Ovary (tissue), 9 donors: ENCODE data around the gene TANK. TPM values are rescaled to one million over a fixed set of nuclear protein-coding genes. Genes with fewer than 3 reads are reported as not detected.

Experiments
- DNase-seq, 5 donors: peaks; one replicate each; pipeline ENCODE4 v3.0.0-alpha.2; 2019 to 2020
- H3K27ac ChIP-seq, 2 donors: fragments of 200-600 bp; one replicate each; pipeline versions ENCODE4 v1.5.1 to v1.8.0; 2019 to 2022
- H3K27me3 ChIP-seq: fragments of 200-600 bp; one replicate; pipeline ENCODE4 v1.8.0; 2022
- H3K36me3 ChIP-seq: fragments of 200-600 bp; sonication (generic); one replicate; pipeline ENCODE4 v1.5.1; 2019
- H3K4me1 ChIP-seq: one replicate; pipeline ENCODE4 v1.8.1; 2013; ENCODE audit warnings: mild to moderate bottlenecking, moderate library complexity; ENCODE audit not compliant: insufficient read depth
- H3K4me3 ChIP-seq: fragments of 200-600 bp; sonication (generic); one replicate; pipeline ENCODE4 v1.5.1; 2017
- H3K9me3 ChIP-seq, 2 donors: fragments of 200-600 bp in 1 of 2; sonication (generic) in 1 of 2; one replicate each; pipeline versions ENCODE4 v1.5.1 to v1.8.1; 2013 to 2019; ENCODE audit warnings: mild to moderate bottlenecking in 1 of 2, moderate library complexity in 1 of 2
- EP300 ChIP-seq: sonication (generic); formaldehyde crosslinking; IDR thresholded peaks from one replicate; pipeline ENCODE4 v1.6.1; 2017; ENCODE audit warnings: antibody characterized with exemption
- POLR2A ChIP-seq: fragments of 450-650 bp; IDR thresholded peaks from one replicate; pipeline ENCODE4 v1.6.1; 2017; ENCODE audit warnings: antibody characterized with exemption, mild to moderate bottlenecking, moderate library complexity
- WGBS, 3 donors: extraction: QIAGEN DNeasy Blood & Tissue Kit in 1 of 3; methylation state at CpG; one replicate each; pipeline versions ENCODE4 v1.1.5 to v1.1.7; 2013 to 2017; 5-methylcytosine and 5-hydroxymethylcytosine counted together
- intact Hi-C, 4 donors: fragments of 100-400 bp; cut with DNase I; formaldehyde crosslinking; loops; one replicate each; pipeline versions ENCODE4 v1.11.0 to v1.15.1; 2022 to 2023
- polyA plus RNA-seq, 2 donors: library from polyadenylated mRNA; stranded (reverse); fragments of 200-250 nt in 1 of 2; fragments of 350-450 nt in 1 of 2; fragmentation: Illumina TruSeq in 1 of 2; extraction: RNeasy Lipid Tissue Mini Kit (QIAGEN cat#74804) in 1 of 2; gene quantifications; one replicate each; pipeline ENCODE4 v1.2.3, GENCODE V29; 2013 to 2014
- total RNA-seq, 7 donors: library from RNA; depleted of rRNA in 2 of 7; stranded (reverse); fragments of >200 nt in 2 of 7; fragmentation: NEBNext Ultra II Directional in 3 of 7; extraction: Animal tissue kit (Norgen Biotek cat#: 25700) in 3 of 7; gene quantifications; one replicate each; pipeline versions ENCODE4 v1.1.0 to v1.2.4, GENCODE V29; 2016 to 2023
- TF ChIP-seq, protein P1 (sequence below), 3 donors: fragments of 450-650 bp in 2 of 3; fragments of 200-600 bp in 1 of 3; IDR thresholded peaks; one replicate each; pipeline versions ENCODE4 v1.5.1 to v1.8.0; 2016 to 2022; ENCODE audit warnings: antibody characterized with exemption in 3 of 3, mild to moderate bottlenecking in 1 of 3
- donor health status: DM: no; HTN: no; CAD: no; lungs with moderate emphysema.
- donor health status: DM: no; HTN: no; CAD: no.
- donor health status: Bipolar disorder and iron deficiency.
- donor health status: DM: yes; HTN: yes; CAD: no.
- donor health status: DM: no; HTN: no; CAD: no.
- donor health status: DM: yes; HTN: yes; CAD: no.

TANK gene
- total and polyA plus RNA-seq, 9 donors, result 31.4 to 99.8 (median 52.2) TPM

DNA sequence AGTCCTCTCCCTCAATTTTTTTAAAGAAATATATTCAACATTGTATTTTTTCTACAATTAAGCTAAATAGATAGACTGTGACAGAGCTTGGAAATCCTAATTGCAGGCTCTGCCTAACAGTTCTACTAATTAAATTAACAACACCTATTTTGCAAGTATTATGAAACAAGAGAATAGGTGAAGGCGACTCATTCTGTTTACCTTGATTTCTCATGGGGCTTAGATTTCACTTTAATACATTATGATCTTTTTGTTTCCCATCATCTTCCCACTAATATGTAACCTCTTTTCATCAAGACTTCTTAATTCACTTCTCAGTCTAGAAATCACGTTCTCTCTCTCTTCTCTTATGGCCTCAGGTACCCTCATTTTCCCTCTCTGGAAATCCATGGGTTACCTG lies 42.7 kb upstream of the TANK start:
- no peaks in the 10 kb centered on the region for H3K27me3 ChIP-seq
- intact Hi-C loops, result no loop called here
- no peaks in the 10 kb centered on the region for H3K36me3 ChIP-seq
- no peaks in the 10 kb centered on the region for H3K4me1 ChIP-seq
- H3K27ac ChIP-seq, result no peak overlapping the region
- no peak for DNase-seq
- no peak overlapping the region for H3K4me3 ChIP-seq
- no peaks in the 10 kb centered on the region for H3K9me3 ChIP-seq
- TF ChIP-seq, protein P1, sequence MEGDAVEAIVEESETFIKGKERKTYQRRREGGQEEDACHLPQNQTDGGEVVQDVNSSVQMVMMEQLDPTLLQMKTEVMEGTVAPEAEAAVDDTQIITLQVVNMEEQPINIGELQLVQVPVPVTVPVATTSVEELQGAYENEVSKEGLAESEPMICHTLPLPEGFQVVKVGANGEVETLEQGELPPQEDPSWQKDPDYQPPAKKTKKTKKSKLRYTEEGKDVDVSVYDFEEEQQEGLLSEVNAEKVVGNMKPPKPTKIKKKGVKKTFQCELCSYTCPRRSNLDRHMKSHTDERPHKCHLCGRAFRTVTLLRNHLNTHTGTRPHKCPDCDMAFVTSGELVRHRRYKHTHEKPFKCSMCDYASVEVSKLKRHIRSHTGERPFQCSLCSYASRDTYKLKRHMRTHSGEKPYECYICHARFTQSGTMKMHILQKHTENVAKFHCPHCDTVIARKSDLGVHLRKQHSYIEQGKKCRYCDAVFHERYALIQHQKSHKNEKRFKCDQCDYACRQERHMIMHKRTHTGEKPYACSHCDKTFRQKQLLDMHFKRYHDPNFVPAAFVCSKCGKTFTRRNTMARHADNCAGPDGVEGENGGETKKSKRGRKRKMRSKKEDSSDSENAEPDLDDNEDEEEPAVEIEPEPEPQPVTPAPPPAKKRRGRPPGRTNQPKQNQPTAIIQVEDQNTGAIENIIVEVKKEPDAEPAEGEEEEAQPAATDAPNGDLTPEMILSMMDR (IDR thresholded peaks at IDR 0.05), result no peak
- no peak for TF ChIP-seq POLR2A
- no peak for TF ChIP-seq EP300
- 96 to 97% (median 97%) methylated on average over 2 of the region's 2 CpGs for WGBS, 3 donors

DNA sequence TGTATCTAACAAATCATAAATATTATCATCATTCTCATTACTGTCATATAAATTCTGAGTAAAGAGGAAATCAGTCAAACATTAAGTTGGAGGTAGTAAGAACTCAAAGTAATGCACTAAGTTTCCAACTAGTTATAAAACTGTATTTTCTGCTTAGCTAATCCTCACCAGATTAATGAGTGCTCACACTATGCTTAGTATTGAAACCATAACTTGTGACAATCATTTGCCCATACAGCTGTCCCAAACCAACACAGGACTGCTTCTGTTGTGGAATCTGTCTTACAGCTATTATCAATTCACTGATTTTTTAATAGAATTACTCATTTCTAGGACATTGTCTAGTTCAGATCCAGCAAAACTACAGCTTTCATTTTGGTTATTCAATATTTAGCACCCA lies 41.5 kb upstream of the TANK start:
- H3K27ac ChIP-seq, result no peak overlapping the region
- H3K9me3 ChIP-seq, result no peaks in the 10 kb centered on the region
- DNase-seq, result no peak
- H3K4me1 ChIP-seq, result peaks cover 4% of the 10 kb centered on the region
- no peaks in the 10 kb centered on the region for H3K36me3 ChIP-seq
- H3K27me3 ChIP-seq, result no peaks in the 10 kb centered on the region
- intact Hi-C loops, result no loop called here
- no peak overlapping the region for H3K4me3 ChIP-seq
- no peak for TF ChIP-seq EP300
- TF ChIP-seq POLR2A, result no peak

DNA sequence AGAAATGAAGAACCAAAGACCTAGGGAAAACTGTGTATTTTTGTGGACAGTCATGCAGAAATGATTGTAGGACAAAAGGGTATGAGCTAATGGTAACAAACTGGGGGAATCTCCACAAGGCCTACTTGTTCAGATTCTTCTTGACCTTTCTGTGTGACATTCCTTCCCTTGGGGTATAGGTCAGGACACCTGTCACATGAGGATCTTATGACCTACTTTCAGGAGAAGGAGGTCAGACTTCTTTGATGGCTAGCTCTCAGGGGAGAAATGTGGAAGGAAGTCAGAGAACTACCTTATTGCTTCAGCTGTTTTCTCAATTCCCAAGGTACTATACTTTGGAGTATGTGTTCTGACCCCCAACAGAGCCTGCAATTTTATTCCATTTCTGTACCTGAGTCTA lies 40.7 kb upstream of the TANK start:
- Histone ChIP-seq H3K36me3 (no peaks in the 10 kb centered on the region), H3K4me1 (peaks cover 4% of the 10 kb centered on the region), H3K4me3 (no peak overlapping the region), H3K27ac (no peak overlapping the region), H3K9me3 (no peaks in the 10 kb centered on the region), H3K27me3 (no peaks in the 10 kb centered on the region)
- TF ChIP-seq EP300, result no peak
- DNase-seq, result no peak
- intact Hi-C loops, result no loop called here

DNA sequence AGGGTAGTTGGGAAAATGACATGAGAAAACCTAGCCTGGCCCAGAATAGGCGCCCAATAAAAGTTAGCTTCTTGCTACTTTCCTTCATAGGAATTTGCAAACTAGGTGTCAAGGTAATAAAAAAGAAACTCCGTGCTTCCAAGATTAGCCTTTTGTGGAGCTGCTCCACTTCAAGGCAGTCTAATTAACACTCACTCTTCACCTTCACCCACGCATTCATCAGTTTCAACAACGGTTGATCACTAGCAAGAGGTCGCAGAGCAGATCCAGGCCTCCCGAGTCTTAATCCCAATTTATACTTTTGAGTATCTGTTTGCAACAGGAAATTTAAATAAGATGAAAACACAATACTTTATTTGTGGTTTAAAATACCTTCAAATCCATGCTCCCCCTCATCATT lies 39.5 kb upstream of the TANK start:
- Histone ChIP-seq H3K4me1 (peaks cover 4% of the 10 kb centered on the region), H3K36me3 (no peaks in the 10 kb centered on the region), H3K9me3 (no peaks in the 10 kb centered on the region), H3K27ac (no peak overlapping the region), H3K27me3 (no peaks in the 10 kb centered on the region), H3K4me3 (no peak overlapping the region)
- no peak for TF ChIP-seq POLR2A
- TF ChIP-seq, protein P1 (IDR thresholded peaks at IDR 0.05), result no peak
- no peak for TF ChIP-seq EP300
- DNase-seq, result no peak
- intact Hi-C loops, result no loop called here
- 90 to 92% (median 91%) methylated on average over 6 of the region's 6 CpGs for WGBS, 3 donors

DNA sequence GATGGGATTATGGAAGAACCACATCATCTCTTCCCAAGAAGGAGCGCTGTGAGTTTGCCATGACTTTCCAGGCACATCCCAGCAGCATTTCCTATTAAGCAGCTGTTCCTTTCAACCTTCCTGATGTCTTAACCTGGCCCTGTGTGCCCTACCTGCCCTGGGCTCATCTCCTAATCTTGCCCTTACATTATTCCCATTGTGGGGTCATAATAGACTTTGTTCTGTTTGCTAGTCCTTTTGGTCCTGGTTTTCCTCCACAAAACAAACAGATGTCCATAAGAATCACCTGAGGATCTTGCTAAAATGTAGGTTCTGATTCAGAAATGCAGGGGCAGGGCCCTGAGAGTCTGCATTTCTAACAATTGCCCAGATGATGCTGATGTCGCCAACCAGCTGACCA lies 38.6 kb upstream of the TANK start:
- intact Hi-C loops, result no loop called here
- TF ChIP-seq, protein P1 (IDR thresholded peaks at IDR 0.05), result no peak
- TF ChIP-seq EP300 (no peak), POLR2A (no peak)
- Histone ChIP-seq H3K9me3 (no peaks in the 10 kb centered on the region), H3K27me3 (no peaks in the 10 kb centered on the region), H3K4me1 (peaks cover 4% of the 10 kb centered on the region), H3K36me3 (no peaks in the 10 kb centered on the region), H3K27ac (no peak overlapping the region), H3K4me3 (no peak overlapping the region)
- WGBS, 3 donors, result 82 to 98% (median 88%) methylated on average over 2 of the region's 2 CpGs
- no peak for DNase-seq
